ENCODE measurements around the gene POFUT2.
"Not testable (repeated sequence)": the region's sequence is repeated elsewhere in the genome, so short reads cannot be mapped to it uniquely, and the experiment has no call there.

POFUT2 gene

DNA sequence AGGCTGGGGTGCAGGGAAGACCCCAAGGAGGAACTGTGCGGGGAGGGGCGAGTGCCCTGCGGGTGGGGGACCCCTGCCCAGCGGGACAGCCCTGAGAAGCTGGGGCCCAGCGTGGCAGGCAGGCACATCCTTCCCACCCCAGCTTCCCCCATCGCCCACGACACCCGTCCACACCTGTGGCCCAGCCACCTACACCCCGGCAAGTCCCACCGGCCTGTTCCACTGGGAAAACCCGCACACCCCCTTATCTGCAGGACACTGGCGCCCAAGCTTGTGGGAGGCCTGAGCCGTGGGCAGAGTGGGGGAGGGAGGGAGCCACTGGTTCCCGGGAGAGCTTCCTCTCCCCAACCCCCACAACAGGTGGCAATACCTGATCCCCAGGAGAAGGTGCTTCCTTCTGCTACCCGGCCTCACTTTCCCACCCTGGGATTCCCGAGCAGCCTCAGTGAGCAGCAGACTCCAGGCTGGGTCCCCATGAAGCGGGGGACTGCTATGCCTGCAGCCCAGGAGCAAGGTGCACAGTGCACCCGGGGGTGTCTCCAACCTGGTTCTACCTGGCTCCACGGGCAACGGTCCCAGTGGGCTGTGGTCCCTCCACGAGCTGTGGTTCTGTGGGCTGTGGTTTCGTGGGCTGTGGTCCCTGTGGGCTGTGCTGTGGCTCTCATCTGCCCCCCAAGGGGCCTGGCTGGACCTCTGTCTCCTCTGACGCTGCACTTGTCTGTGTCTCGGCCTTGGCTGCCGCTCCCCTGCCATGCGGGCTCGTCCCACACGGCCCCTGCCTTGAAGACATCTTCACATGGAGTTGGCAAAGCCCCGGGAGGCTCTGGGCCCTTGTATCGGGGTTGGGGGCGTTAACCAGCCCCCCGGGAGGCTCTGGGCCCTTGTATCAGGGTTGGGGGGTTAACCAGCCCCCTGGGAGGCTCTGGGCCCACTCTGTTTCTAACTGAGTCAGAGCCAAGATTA, 37.8 kb upstream of the POFUT2 start:
- no peak for DNase-seq

DNA sequence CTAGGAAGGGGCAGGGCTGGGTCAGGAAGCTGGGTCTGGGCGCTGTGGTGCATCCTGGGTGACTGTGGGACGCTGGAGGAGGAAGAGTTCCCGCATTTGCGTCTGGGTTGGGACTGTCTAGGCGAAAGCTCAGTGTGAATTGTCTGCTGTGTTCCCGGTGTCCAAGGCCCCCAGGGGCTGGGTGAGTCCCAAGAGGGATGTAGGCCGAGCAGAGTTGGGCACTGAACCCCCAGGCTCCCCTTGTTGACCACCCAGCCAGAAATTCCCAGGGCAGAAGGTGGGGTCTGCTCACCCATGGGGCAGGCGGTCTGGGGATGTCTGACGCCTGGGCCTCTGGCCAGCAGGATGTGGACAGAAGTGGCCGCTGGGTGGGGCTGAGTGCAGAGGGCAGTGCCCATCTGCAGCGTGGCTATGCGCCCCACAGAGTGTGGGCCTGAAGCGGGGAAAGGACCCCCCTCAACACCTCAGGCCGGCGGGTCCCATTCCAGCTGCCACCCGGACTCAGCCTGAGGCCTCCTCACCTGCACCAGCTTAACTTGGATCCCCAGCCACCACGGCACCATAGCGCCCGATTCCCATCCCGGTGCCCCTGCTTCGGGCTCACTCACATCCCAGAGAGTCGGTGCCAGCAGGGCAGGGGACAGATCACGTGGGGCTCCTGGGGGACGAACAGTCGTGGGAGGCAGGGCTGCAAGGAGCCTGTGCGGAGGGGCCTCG, 37.0 kb upstream of the POFUT2 start:
- DNase-seq = no peak

- no peak for DNase-seq
These were observed 36.0 kb upstream of the POFUT2 start for GRCh38 chr21:45323487-45324311.

DNA sequence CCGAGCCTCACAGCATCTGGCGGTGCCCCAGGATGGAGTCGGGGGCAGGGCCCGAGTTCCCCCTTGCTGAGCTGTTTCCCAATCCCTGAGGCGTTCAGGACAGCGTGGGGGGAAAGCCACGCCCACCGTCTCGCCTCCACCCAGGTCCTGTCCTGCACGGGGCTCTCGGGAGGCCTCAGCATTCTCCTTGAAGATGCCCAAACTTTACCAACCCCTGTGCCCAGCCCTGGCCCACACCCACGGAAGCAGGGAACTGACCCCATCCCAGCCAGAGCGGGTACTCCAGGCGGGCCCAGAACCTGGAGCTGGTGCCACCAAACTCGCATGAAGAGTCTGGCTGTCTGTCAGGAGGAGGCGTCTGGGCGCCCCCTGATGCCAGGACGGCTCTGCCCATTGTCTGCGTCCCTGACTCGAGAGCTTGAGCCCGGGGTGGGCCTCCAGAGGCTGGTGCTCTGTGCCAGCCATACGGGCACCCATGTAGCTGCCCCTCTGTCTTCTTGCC, 35.3 kb upstream of the POFUT2 start:
- no peak for DNase-seq

DNA sequence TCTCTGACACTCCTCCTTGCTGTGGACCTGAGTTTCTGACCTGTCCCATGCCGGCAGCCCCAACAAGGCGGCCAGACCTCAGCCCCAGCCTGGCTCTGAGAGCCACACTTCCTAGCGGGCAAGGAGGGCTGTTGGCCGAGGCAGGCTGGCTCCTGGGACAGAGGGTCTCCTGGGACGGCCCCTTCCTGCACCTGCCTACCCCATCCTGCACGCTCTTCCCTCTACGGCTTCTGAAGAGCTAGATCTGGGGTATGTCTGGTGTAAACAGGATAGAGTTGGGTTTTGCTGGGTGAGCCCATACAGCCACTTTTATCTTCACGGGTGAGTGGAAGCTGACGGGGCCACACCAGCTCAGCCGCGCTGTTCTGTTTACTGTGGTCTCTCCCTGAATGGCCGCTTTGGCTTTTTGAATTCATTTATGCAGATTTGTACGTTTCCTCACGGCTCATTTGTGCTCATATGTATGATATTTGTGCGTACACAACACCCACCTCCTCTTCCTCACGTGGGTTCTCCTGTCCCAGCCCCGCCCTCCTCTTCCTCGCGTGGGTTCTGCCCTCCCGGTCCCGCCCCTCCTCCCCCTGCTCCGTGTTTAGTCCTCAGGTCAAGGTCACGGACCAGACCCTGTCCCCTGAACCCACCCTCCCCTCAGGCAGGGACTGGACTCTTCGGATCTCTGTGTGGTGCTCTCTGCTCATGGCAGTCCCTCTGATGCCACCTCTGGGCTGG, 34.7 kb upstream of the POFUT2 start:
- DNase-seq = no peak

DNA sequence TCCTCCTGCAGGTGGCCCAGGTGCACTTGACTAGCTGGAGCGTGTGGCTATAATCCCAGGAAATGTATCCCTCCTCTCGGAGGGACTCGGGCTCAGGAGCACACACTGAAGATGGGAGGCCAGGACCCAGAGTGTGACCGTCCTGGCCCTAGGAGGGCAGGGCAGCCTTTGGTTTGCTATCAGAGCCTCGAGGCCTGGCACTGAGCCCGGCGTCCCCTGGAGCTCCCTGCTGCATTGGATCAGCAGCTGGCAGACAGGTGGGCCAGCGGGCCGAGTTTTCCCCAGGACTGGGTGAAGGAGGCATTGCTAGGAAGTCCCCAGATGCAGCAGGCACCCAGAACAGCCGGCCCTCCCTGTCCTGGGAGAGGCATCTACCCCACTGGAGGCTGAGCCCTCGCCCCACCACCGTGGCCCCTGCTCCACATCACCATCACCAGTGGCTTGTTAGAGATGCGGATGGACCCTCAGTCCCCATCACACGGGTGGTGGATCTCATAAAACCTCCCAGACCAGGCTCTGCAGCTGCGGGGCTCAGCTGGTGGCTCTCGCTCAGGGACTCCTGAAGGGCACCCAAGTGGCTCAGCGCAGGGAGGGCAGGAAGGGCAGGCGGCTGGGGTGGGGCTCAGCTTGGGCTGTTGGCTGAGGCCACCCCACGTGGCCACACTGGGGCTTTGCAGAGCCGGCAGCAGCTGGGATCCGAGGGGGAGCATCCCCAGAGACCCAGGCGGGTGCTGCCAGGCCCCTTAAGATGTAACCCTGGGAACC, 32.7 kb upstream of the POFUT2 start:
- no peak for DNase-seq

- no peak for DNase-seq
These were observed 31.9 kb upstream of the POFUT2 start for GRCh38 chr21:45319461-45320211.

DNA sequence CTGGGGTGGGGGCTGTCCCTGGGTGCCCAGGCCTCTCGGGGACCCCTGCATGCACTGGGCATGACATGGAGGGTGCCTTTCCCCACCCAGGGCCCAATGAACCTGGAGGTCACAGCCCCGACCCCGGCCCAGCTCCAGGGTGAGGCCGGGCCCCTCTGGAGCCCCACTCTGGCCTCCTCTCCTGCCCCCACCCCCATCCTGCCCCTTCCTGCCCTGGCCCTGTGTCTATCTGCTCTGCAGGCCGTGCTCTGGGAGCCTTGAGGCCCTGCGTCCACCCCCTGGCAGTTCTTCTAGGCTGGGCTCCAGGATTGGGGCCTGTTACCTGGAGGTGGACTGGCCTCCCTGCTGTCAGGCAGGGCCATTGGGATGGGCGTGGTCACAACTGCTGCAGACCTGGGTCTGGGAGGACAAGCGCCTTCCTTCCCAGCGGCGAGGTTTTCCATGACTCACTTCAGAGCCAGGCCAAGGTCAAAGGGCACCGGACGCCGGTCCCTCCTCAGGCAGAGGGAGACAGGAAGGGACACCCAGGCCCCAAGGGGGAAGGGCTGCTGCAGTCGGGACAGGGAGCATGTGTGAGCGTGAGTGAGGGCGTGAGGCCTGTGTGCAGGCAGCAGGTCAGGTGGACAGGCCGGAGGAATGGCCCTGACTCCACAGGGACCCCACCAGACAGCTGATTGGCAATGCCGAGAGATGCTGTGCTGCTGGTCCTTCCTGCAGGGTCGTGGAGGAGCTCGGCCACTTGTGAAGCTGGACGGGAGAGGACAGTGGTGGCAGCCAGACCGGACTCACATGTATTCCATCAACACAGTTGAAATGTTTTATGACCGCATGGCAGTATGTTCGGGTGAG, 31.1 kb upstream of the POFUT2 start:
- no peak for DNase-seq

DNA sequence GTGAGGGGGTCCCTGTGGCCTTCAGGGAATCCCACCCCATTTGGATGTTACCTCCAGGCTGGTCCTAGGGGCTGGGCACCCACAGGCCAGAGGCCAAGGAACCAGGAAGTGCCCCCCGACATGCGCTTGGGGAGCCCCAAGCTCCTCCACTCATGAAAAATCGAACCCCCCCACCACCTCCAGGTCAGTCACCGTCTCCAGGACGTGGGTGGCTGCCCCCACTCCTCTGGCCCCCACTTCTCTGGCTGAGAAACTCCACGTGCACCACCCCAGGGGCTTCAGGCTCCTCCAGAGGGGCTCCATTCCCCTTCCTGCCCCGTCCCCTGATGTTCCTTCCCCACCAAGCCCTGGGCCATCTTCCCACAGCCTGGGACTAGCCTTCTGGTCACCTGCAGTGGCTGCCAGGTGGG, 30.5 kb upstream of the POFUT2 start:
- no peak for DNase-seq

DNA sequence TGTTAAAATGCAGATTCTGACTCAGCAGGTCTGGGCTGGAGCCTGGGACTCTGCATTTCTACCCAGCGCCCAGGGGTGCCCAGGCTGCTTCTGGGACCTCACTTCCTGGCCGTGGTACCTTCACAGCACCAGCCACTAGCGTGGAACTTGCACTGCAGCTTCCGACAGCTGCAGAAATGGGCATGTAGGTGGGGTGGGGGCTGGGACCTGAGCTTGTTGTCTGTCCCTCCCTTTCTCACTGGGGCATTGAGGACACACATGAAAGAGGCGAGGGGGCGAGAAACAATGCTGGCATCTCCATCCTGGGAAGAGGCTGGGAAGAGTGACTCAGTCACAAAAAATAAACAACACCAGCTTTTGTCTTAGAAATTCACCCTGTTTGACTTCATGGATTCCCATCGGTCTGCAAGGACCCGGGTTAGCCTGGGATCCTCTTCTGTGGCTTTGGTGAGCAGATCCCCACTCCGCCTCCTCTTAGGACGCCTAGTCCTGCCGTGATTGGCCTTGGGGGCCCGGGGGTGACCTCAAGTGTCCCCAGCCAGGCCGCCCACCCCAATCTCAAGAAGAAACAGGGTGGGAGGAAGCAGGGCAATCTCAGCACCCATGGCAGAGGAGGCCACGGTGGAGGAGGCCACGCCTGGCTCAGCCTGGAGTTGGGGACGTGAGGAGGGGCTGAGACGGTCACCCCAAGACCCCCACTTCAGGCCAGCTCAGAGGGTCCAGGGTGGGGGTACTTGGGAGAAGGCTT, 29.9 kb upstream of the POFUT2 start:
- no peak for DNase-seq

DNA sequence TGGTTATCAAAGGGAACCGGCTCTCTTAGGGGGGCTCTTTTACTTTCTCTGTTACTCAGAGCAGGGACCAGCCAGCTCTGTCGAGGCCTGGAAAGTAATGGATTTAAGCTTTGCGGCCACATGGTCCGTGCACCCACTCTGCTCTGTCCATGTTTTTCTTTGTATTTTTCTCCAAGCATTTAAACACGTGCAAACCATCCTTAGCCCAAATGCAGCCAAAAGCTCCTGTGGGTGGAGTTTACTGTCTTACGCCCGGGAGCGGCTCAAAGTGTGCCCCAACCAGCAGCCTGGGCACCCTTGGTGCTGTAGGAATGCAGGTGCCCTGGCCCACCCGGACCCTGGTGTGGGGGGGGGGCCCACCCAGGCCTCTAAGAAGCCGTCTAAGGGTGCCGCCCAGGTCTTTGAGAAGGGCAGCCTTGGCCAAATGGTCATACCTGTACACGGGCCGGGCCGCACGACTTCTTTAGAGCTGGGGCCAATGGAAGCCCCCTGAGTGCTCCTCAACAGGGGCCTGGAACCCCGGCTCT, 29.2 kb upstream of the POFUT2 start:
- no peak for DNase-seq

GRCh38 chr21:45315676-45316470, 28.2 kb upstream of the POFUT2 start:
- DNase-seq = not testable (repeated sequence)

GRCh38 chr21:45313682-45314081, 26.0 kb upstream of the POFUT2 start:
- DNase-seq = no peak

- DNase-seq = no peak
These were observed 25.3 kb upstream of the POFUT2 start for GRCh38 chr21:45313015-45313414.

DNA sequence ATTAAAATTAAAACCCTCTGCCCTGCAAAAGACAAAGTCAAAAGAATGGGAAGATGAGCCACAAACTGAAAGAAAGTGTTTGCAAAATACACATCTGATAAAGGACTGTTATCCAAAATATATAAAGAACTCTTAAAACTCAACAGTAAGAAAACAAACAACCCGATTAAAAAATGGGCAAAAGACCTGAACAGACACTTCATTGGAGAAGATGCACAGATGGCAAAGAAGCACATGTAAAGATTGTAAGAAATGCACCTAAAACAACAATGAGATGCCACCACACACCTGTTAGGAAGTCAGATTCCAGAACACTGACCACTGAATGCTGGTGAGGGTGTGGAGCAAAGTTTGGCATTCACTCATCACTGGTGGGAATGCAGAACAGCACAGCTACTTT, 24.6 kb upstream of the POFUT2 start:
- no peak for DNase-seq

DNA sequence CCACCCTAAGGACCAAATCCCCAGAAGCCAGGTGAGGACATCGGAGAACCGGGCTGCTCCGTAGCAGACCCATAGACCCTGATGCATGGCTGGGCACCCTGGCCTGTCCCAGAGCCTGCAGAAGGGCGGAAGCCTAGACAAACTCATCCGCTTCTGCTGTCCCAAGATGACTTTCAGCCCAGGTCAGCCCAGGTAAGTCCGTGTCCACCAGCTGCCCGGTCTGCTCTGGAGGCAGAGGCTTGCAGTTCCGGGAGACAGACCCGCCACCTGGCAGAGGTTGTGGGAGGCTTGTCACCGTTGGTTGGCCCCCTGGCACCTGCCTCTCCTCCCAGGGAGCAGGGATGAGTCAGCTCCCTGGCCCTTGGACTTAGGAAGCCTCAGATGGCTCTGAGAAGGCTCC, 22.8 kb upstream of the POFUT2 start:
- DNase-seq = no peak

GRCh38 chr21:45309987-45310381, 22.3 kb upstream of the POFUT2 start:
- no peak for DNase-seq

All from NCI-H510A treated with DMSO at 0.1 percent for 48 hours (cell line).